DND-41 (cell line): ENCODE data around the gene PLK2.

Source experiments
- CTCF ChIP-seq: IDR thresholded peaks from 2 replicates; pipeline ENCODE4 v1.5.1; 2012; ENCODE audit warnings: borderline replicate concordance, low read length, moderate library complexity, mild to moderate bottlenecking; ENCODE audit not compliant: poor library complexity, severe bottlenecking; ENCODE audit errors: extremely low read depth
- EZH2 ChIP-seq: IDR thresholded peaks from 3 replicates; pipeline ENCODE4 v1.6.1; 2012; ENCODE audit warnings: borderline replicate concordance, low read depth, mild to moderate bottlenecking, moderate library complexity, low read length, inconsistent platforms; ENCODE audit not compliant: severe bottlenecking

GRCh38 chr5:58491216-58491892 is 31.5 kb upstream of the PLK2 start, which contains the start of gene GAPT:
- TF ChIP-seq CTCF (no peak), EZH2 (no peak)
